Testis (tissue), 3 donors: ENCODE data around the gene DIAPH3. TPM values are rescaled to one million over a fixed set of nuclear protein-coding genes. Genes with fewer than 3 reads are reported as not detected.
"Not testable (repeated sequence)": the region's sequence is repeated elsewhere in the genome, so short reads cannot be mapped to it uniquely, and the experiment has no call there.

ENCODE experiments used
- DNase-seq: peaks from one replicate; pipeline ENCODE4 v3.0.0-alpha.2; 2019
- H3K27ac ChIP-seq, 2 donors: fragments of 200-600 bp; sonication (generic); one replicate each; pipeline ENCODE4 v1.5.1; 2019
- H3K27me3 ChIP-seq: fragments of 200-600 bp; sonication (generic); one replicate; pipeline ENCODE4 v1.5.1; 2019
- H3K36me3 ChIP-seq: fragments of 200-600 bp; sonication (generic); one replicate; pipeline ENCODE4 v1.5.1; 2017; ENCODE audit warnings: low read depth; ENCODE audit errors: missing control alignments
- H3K4me1 ChIP-seq: fragments of 200-600 bp; sonication (generic); one replicate; pipeline ENCODE4 v1.5.1; 2019
- H3K4me3 ChIP-seq, 2 donors: fragments of 200-600 bp; sonication (generic); one replicate each; pipeline ENCODE4 v1.5.1; 2017 to 2019
- H3K9me3 ChIP-seq: fragments of 200-600 bp; sonication (generic); one replicate; pipeline ENCODE4 v1.5.1; 2017
- POLR2A ChIP-seq: fragments of 450-650 bp; IDR thresholded peaks from one replicate; pipeline ENCODE4 v1.6.1; 2017; ENCODE audit warnings: antibody characterized with exemption, mild to moderate bottlenecking, moderate library complexity
- WGBS, 2 donors: methylation state at CpG; one replicate each; pipeline ENCODE4 v1.1.5; 2018; 5-methylcytosine and 5-hydroxymethylcytosine counted together
- intact Hi-C: fragments of 100-400 bp; cut with DNase I; formaldehyde crosslinking; loops from one replicate; pipeline ENCODE4 v1.15.1; 2023; ENCODE audit warnings: low total_unique reads
- polyA plus RNA-seq: library from polyadenylated mRNA; stranded (reverse); fragments of 350-450 nt; fragmentation: Illumina TruSeq; extraction: RNeasy Lipid Tissue Mini Kit (QIAGEN cat#74804); gene quantifications from one replicate; pipeline ENCODE4 v1.2.3, GENCODE V29; 2014; ENCODE audit warnings: low read depth, low replicate concordance; ENCODE audit not compliant: insufficient read depth
- total RNA-seq, 2 donors: library from RNA; depleted of rRNA; stranded (reverse); fragments of >200 nt; gene quantifications; one replicate each; pipeline ENCODE4 v1.2.3, GENCODE V29; 2016
- TF ChIP-seq, protein P1 (sequence below), 3 experiments: fragments of 450-650 bp in 2 of 3; fragments of 200-600 bp in 1 of 3; sonication (generic) in 1 of 3; IDR thresholded peaks; one replicate each; pipeline ENCODE4 v1.5.1; 2016 to 2019; ENCODE audit warnings: antibody characterized with exemption in 3 of 3, mild to moderate bottlenecking in 2 of 3, moderate library complexity in 1 of 3

Gene DIAPH3
- total and polyA plus RNA-seq, 3 donors from 2014 or later, result 12.5 to 30.3 (median 18.7) TPM

DNA sequence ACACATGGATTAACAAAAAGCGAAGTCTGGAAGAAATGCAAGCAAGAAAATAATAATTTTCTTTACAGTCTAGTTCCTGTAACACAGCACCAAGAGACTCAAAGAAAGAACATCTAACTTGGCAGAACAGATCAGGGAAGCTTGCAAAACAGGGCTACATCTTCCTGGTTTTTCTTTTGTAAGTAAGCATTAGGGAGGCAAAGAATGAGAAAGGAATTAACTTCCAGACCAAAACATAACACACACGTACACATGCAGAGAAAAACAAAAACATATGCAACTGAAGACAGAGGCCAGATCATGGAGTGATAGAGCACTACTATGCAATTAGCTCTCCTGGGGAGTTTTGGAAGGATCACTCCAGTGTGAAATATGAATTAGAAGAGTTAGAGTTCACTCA, 120.5 kb downstream of the DIAPH3 start:
- TF ChIP-seq POLR2A, result no peak
- TF ChIP-seq, protein P1, sequence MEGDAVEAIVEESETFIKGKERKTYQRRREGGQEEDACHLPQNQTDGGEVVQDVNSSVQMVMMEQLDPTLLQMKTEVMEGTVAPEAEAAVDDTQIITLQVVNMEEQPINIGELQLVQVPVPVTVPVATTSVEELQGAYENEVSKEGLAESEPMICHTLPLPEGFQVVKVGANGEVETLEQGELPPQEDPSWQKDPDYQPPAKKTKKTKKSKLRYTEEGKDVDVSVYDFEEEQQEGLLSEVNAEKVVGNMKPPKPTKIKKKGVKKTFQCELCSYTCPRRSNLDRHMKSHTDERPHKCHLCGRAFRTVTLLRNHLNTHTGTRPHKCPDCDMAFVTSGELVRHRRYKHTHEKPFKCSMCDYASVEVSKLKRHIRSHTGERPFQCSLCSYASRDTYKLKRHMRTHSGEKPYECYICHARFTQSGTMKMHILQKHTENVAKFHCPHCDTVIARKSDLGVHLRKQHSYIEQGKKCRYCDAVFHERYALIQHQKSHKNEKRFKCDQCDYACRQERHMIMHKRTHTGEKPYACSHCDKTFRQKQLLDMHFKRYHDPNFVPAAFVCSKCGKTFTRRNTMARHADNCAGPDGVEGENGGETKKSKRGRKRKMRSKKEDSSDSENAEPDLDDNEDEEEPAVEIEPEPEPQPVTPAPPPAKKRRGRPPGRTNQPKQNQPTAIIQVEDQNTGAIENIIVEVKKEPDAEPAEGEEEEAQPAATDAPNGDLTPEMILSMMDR (IDR thresholded peaks at IDR 0.05), result no peak
- no peak overlapping the region for H3K27ac ChIP-seq
- intact Hi-C loops, result no loop called here
- no peaks in the 10 kb centered on the region for H3K9me3 ChIP-seq
- no peak for DNase-seq
- no peaks in the 10 kb centered on the region for H3K4me1 ChIP-seq
- no peaks in the 10 kb centered on the region for H3K27me3 ChIP-seq
- no peaks in the 10 kb centered on the region for H3K36me3 ChIP-seq
- WGBS, 2 donors, result 74 to 83% methylated on average over 2 of the region's 2 CpGs
- H3K4me3 ChIP-seq, result no peak overlapping the region

DNA sequence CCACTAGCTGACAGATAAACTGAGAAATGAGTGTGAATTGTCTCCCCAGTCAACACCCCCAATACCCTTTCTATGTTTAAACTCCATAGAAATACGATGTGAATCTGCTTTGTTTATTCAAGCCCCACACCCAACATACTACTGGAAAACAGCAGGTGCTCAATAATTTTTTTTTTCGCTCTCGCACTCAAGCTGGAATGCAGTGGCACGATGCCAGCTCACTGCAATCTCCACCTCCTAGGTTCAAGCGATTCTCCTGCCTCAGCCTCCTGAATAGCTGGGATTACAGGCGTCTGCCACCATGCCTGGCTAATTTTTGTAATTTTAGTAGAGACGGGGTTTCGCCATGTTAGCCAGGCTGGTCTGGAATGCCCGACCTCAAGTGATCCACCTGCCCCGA, 123.1 kb downstream of the DIAPH3 start:
- H3K4me3 ChIP-seq, DNase-seq, intact Hi-C loops, H3K4me1 ChIP-seq, H3K27ac ChIP-seq, H3K9me3 ChIP-seq, H3K36me3 ChIP-seq, H3K27me3 ChIP-seq: not testable (repeated sequence)
- 93% methylated on average over 10 of the region's 10 CpGs for WGBS, 2 donors

DNA sequence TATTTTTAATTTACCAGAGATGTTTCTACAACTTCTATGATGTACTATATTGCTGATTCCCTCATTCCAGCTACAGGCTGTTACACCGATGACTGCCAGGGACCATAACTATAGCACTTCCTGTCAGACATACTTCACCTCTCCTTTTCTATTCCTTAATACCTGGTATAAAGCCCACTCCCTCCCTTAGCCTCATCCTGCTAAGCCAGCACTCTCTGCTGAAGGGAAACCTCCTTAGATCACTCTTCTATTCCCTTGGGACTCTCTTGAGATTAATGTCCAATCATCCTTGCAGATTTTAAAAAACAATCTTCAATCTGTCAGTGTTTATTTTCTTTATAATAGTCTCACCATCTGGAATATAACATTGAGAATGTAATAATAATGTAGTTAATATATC, 127.9 kb downstream of the DIAPH3 start:
- Histone ChIP-seq H3K27me3 (no peaks in the 10 kb centered on the region), H3K9me3 (no peaks in the 10 kb centered on the region), H3K27ac (no peak overlapping the region), H3K4me3 (no peak overlapping the region), H3K4me1 (no peaks in the 10 kb centered on the region), H3K36me3 (no peaks in the 10 kb centered on the region)
- TF ChIP-seq POLR2A, result no peak
- TF ChIP-seq, protein P1 (IDR thresholded peaks at IDR 0.05), result no peak
- 92 to 100% methylated on average over 1 of the region's 1 CpG for WGBS, 2 donors
- intact Hi-C loops, result no loop called here
- DNase-seq, result no peak

DNA sequence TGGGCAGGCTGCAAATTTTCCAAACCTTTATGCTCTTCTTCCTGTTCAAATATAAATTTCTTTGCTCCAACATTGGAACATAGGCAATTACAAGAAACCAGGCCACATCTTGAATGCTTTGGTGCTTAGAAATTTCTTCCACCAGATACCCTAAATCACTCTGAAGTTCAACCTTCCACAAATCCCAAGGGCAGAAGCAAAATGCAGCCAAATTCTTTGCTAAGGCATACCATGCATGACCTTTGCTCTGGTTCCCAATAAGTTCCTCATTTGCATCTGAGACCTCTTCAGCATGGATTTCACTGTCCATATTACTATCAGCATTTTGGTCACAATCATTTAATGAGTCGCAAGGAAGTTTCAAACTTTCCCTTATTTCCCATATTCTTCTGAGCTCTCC, 130.9 kb downstream of the DIAPH3 start:
- Histone ChIP-seq H3K27me3 (no peaks in the 10 kb centered on the region), H3K36me3 (no peaks in the 10 kb centered on the region), H3K9me3 (no peaks in the 10 kb centered on the region), H3K4me3 (no peak overlapping the region), H3K27ac (no peak overlapping the region), H3K4me1 (peaks cover 3% of the 10 kb centered on the region)
- intact Hi-C loops, result no loop called here
- DNase-seq, result no peak
- TF ChIP-seq, protein P1 (IDR thresholded peaks at IDR 0.05), result no peak
- TF ChIP-seq POLR2A, result no peak
- 90 to 93% methylated on average over 1 of the region's 1 CpG for WGBS, 2 donors

DNA sequence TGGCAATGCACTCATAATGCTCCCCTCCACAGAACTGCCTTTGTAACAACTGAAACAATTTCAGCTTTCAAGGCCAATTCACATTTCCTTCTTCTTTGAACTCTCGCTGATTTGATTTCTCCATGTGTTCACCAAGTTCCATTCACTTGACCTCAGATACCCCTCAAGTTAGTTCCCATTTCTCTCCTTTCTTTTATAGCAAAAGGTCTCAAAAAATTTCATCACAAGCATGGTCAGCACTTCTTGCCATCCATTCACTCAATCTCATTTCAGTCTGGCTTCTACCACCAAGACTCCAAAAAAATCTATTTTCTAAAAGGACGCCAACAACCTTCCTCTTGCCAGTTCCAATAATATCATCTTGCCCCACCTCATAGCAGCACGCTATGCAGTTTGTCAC, 135.7 kb downstream of the DIAPH3 start:
- intact Hi-C loops, result no loop called here
- no peak for DNase-seq
- H3K27me3 ChIP-seq, result no peaks in the 10 kb centered on the region
- TF ChIP-seq POLR2A, result no peak
- TF ChIP-seq, protein P1 (IDR thresholded peaks at IDR 0.05), result no peak
- no peak overlapping the region for H3K4me3 ChIP-seq
- WGBS, 2 donors, result 57 to 78% methylated on average over 3 of the region's 3 CpGs
- H3K9me3 ChIP-seq, result no peaks in the 10 kb centered on the region
- H3K4me1 ChIP-seq, result peaks cover 3% of the 10 kb centered on the region
- no peaks in the 10 kb centered on the region for H3K36me3 ChIP-seq
- H3K27ac ChIP-seq, result no peak overlapping the region
